Renal cortical epithelial cell (primary cell): ENCODE results near the gene AP5S1. TPM values are rescaled to one million over a fixed set of nuclear protein-coding genes. Genes with fewer than 3 reads are reported as not detected.
"Not testable (repeated sequence)": the region's sequence is repeated elsewhere in the genome, so short reads cannot be mapped to it uniquely, and the experiment has no call there.

Experiments used
- DNase-seq: peaks from one replicate; pipeline ENCODE4 v3.0.0-alpha.2; 2011; ENCODE audit warnings: low read depth
- total RNA-seq: library from RNA; depleted of rRNA; stranded (reverse); fragments of >200 nt; gene quantifications from 2 replicates; pipeline ENCODE4 v1.2.3, GENCODE V29; 2014

Gene AP5S1
- total RNA-seq, 1 donor from 2014 or later, result 21.1 TPM

DNA sequence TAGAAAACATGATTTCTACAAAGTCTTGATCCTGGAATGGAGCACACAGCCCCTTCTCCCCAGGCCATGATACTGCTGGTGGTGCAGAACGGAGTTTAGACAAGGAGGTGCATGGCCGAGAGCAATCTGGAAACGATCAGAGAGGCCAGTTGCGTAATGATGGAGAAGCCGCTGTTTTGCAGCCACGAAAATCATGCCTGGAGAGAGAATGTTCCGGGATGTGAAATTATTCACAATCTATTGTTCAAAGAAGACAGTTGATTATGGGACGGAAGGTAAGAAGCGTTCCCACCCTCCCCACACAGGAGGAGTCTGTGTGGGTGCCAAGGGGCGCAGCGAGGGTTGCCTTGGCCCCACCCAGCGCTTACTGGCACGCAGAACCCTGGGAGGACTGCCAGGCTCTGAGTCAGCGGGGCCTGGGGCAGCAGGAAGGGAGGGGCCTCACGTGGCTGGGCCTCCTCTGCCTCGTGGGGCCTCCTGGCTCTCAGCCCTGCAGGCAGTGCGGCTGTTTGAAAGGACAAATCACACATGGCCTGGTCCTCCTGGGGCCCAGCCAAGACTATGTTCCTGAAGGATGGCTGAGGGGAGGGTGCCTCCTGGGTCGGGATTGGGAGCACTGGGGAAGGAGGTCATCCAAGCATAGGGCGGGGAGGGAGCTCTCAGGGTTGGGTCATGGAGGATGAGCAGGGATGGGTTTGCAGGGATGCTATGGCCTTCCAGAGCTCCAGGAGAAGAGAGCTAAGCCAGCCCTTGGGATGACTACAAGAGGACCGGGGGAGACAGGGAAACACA lies 8.7 kb upstream of the AP5S1 start:
- DNase-seq, result peak; percentile 96

DNA sequence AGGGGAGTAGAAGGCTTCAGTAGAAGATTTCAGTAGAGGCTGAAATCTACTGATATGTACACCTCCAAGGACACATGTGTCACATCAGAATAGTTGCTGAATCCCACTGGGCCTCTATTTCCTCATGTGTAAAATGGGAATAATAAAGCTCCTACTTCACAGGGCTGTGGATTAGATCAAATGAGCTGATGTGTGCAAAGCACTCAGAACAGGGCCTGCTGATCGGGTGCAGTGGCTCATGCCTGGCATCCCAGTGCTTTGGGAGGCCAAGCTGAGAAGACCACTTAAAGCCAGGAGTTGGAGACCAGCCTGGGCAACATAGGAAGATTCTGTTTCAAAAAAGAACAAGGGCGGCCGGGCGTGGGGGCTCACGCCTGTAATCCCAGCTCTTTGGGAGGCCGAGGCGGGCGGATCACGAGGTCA lies 8.1 kb upstream of the AP5S1 start:
- DNase-seq, result no peak

DNA sequence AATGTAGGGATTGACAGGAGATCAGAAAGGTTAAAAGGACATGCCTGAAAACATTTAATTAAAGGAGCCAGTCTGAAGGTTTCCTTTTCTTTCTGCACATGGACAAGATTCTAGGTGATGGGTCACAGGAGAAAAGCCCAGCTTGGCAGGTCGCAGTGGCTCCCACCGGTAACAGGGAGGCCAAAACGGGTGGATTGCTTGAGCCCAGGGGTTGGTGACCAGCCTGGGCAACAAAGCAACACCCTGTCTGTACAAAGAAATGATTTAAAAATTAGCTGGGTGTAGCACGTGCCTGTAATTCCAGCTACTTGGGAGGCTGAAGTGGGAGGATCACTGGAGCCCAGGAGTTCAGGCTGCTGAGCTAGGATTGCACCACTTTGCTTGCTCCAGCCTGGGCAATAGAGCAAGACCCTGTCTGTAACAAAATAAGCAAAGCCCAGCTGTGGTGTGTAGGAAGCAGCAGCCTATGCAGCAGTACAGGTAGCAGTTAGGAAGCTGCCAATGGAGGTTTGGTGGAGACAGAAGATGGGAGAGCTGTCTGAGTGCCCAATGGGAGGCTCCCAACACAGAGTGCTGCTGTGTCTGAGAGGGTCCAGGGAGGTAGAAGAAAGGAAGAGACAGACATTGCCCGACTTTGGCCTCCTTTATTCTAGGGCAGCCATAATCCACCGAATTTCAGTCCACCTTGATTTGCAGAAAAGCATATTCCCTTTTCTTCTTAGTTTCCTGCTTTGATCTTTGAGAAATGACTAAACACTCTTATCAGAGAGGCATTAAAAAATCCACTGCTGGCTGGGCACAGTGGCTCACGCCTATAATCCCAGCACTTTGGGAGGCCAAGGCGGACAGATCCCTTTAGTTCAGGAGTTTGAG lies 7.1 kb upstream of the AP5S1 start:
- DNase-seq, result no peak

DNA sequence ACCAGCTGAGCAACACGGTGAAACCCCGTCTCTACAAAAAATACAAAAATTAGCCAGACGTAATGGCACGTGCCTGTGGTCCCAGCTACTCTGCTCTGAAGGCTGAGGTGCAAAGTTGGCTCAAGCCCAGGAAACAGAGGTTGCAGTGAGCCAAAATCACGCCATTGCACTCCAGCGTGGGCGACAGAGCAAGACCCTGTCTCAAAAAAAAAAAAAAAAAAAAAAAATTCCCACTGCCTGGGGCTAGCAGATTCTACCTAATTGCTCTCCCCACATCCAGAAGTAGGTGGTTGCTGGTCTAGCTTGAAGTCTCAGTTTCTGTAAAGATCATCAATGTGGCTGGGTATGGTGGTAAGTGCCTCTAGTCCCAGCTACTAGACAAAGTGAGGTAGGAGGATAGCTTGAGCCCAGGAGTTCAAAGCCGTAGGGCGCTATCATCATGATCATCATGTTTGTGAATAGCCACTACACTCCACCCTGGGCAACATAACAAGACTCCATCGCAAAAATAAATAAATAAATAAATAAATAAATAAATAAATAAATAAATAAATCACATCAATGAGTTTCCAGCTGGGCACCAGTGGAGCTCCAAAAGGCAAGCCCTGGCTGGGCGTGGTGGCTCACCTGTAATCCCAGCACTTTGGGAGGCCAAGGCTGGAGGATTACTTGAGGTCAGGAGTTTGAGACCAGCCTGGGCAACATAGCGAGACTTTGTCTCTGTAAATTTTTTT lies 6.3 kb upstream of the AP5S1 start:
- DNase-seq, result no peak

DNA sequence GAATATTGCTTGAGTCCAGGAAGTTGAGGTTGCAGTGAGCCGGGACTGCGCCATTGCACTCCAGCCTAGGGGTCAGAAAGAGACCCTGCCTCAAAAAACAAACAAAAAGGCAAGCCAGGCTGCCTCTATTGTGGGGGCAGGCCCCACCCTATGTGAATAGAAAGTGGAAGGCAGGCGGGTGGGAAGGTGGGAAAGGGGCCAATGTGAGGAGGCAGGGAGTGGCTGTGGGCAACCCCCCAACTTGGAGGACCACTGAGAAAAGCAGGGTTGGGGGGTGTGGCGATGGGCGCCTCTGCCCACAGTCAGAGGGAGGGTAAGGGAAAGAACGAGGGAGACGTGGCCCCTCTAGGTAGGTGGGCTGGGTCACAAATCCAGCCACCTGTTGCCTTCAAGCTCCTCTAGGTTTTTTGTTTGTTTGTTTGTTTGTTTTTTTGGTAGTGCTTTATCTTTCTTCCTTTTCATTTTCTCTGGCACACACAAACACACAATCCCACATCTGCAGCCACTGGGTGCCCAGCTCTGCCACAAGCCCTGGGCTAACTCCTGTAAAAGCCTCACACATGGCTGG lies 5.3 kb upstream of the AP5S1 start:
- no peak for DNase-seq

DNA sequence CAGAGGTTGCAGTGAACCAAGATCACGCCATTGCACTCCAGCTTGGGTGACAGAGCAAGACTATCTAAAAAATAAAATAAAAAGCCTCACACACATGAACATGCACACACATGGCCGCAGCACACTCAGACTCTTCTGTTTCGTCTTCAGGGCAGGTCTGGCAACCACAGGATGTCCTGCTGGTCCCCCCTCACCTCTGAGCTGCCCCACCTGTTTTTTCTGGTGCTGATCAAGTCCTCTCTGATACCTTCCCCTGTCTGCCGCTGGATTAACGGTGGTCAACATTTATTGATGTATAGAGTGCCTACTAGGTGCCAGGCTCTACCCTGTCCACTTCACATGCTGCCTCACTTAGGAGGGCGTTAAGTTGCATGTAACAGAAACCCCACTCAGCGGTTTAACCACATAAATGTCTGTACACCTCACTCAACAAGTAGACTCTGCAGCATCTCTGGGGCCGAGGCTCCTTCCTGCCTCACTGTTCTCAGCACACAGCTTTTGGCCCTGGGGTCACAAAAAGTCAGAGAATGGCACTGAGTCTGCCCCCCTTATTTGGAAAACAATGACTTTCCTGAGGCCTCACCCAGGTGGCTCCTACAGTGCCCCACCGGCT lies 4.5 kb upstream of the AP5S1 start:
- DNase-seq, result no peak

DNA sequence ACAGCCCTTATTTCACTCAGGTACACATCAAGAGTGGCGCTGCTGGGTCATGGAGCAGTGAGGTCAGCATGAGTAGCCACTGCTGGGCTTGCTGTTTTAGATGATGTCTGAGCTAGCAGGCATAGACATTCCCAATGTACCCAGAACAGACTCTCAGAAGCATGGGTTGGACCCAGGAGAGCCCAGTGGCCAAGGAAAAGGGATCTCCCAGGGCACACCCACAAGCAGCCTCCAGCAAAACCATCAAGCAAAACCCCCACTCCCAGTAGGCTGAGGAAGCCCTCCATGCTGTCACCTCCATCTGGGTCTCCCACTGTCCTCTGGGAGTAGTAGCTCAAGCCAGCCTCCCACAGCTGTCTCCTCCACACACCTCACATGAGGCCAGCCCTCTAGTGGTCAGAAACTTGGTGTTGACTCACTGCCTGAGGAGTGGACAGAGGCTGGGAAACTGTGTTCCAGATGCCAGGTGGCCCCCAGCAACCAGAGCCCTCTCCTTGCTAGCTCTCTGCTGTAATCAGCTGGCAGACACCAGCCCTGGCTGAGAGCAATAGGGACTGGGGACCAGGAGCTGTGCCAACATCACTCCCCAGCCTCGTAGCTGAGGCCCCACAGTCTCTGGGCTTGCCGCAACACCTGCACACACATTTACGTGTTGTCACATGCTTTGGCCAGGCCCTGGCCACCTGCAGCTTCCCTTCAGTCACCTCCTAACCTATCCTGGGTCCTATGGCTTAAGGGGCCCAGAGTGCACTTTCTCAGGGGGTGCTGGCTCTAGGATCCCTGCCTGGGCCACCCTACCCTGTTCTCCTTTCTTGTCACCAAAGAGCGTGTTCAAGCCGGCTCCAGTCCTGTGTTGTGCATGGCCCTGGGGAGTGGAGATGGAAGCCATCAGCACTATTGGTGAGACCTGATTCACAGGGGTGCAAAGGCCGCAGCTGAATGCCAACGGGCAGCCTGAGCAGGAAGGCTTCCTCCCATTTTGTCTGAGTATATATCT lies 1.9 kb upstream of the AP5S1 start:
- peak; percentile 72 for DNase-seq

DNA sequence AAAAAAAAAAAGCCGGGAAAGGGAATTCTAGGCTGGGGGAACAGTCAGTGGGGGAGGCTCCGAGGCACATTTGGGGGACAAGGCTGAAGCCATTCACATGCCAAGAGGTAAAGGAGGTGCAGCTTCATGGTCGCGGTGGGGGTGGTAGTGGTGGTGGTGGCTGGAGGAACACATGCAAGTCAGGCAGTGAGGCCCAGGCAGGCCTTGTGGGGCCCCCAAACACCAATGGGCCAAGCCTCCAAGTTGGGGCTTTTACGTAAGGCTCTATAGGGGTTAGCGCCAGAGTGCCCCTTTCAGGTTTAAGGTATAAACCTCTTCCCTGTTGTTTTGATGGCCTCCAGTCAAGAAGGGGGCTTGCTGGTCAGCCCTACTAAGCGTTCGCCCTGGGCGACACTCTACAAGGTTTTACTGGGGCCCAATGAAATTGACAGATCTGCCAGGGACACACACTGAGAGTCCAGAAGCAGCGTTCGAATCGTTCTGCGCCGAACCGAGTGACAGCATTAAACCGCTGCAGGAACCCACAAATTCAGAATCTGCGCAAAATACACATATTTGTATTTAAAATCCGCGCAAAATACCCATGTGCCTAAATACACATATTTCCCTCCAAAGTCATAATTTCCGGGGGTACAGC lies 818 bp upstream of the AP5S1 start:
- no peak for DNase-seq

DNA sequence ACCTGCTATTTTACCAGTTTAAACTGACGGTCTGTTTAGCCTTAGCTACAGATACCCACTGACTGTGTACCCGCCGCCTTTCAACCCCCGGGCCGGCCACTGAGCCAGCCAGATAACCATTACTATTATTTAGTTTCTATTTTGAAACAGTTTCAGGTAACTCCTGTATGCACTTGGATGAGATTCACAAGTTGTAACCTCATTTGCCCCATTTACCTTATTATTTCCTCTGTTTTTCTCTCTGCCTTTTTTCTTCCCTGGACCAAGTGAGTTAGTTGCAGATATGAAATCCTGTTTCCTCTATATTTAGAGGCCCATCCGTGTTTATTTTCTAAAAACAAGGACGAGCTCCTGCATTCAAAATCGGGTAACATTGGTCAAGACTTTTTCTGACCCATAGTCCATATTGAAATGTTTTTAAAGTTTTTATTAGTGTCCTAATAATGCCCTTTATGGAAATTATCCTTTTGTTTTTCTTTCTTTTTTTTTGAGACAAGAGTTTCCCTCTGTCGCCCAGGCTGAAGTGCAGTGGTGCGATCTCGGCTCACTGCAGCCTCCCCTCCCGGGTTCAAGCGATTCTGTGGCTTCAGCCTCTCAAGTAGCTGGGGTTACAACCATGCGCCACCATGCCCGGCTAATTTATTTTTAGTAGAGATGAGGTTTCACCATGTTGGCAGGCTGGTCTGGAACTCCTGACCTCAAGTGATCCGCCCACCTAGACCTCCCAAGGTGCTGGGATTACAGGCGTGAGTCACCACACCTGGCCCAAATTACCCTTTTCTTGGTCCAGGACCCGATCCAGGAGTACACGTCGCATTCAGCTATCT lies 767 bp downstream of the AP5S1 start:
- no peak for DNase-seq

DNA sequence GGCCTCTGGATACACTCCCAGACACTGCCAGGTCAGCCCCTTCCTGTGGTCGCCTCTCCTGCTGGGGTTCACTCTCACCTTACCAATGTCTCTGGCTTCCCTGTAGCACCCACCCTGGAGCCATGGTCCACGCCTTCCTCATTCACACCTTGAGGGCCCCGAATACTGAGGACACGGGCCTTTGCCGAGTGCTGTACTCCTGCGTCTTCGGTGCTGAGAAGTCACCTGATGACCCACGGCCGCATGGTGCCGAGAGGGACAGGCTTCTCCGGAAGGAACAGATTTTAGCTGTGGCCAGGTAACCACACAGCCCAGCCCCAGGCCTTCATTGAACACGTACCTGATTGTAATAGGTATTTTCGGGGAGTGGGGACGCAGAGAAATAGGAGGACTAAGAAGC lies 1.6 kb downstream of the AP5S1 start:
- DNase-seq, result no peak

DNA sequence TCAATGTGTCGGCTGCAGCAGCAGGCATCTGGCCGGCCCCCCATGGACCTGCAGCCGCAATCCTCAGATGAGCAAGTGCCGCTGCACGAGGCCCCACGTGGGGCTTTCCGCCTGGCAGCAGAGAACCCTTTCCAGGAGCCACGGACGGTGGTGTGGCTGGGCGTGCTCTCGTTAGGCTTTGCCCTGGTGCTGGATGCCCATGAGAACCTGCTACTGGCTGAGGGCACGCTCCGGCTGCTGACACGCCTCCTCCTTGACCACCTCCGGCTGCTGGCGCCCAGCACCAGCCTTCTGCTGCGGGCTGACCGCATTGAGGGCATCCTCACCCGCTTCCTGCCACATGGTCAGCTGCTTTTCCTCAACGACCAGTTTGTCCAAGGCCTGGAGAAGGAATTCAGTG lies 3.5 kb downstream of the AP5S1 start:
- DNase-seq, result no peak

DNA sequence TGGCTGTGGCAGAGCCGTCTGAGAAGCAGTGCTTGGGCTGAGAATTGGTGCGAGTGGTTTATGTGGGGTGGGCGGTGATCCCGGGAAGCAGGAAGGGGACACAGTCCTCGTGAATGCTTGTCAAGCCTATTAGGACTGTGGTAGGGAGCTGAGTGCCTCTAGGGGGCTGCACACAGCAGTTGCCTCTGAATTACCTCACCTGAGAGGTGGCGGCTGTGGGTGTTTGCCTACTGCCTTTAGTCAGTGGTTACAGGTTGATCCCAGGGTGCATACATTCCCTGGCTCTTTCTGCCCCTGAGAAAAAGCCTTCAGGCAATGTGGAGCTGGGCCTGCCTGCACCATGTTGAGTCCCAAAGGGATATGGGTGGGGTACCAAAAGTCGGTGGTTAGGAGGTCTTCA lies 5.2 kb downstream of the AP5S1 start:
- no peak for DNase-seq

DNA sequence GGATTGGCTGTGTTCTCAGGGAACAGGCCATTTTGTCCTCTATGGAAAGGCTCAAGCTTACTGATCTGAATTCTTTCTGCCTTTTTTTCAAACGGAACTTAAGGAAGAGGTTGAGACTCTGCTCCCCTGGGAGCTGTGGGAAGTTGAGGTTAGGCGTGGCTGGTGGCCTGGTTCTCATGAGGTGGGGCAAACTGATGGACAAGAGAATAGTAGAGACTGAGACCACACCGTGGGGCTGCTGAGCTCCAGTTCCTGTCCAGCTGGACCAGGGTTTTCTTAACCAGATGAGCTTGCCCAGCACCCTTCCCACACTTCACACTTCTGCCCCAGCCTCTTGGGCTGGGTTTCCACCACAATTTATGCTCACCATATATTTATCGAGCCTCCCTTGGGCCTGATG lies 6.1 kb downstream of the AP5S1 start:
- DNase-seq, result no peak

DNA sequence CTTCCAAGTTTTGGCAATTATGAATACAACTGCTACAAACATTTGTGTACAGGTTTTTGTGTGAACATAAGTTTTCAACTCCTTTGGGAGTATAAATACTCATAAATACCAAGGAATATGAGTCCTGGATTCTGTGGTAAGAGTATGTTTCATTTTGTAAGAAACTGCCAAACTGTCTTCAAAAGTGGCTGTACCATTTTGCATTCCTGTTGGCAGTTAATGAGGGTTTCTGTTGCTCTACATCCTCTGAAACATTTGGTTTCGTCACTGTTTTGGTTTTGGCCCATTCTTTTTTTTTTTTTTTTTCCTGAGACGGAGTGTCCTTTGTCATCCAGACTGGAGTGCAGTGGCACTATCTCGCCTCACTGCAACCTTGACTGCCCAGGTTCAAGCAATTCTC lies 8.5 kb downstream of the AP5S1 start:
- no peak for DNase-seq

DNA sequence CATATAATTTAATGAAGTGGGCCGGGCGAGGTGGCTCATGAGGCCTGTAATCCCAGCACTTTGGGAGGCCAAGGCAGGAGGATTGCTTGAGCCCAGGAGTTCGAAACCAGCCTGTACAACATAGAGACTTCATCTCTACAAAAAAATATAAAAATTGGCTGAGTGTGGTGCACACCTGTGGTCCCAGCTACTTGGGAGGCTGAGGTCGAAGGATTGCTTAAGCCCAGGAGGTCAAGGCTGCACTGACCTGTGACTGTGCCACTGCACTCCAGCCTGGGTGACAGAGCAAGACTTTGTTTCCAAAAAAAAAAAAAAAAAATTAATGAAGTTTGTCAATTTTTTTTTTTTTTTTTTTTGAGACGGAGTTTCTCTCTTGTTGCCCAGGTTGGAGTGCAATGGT lies 9.5 kb downstream of the AP5S1 start:
- not testable (repeated sequence) for DNase-seq

DNA sequence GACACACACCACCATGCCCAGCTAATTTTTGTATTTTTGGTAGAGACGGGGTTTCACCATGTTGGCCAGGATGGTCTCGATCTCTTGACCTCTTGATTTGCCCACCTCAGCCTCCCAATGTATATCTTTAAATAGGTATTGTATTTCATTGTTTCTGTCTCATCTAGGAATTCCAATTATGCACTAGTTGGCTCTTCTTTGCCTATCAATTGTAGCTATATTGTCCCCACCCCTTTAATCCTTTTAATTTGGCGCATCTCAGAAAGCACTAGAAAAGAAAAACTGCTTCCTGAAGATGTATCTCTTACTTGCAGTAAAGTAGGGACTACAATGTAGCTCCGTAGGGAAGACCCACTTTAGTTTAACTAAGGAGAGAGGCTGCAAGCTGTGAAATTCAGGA lies 15.8 kb downstream of the AP5S1 start:
- no peak for DNase-seq

DNA sequence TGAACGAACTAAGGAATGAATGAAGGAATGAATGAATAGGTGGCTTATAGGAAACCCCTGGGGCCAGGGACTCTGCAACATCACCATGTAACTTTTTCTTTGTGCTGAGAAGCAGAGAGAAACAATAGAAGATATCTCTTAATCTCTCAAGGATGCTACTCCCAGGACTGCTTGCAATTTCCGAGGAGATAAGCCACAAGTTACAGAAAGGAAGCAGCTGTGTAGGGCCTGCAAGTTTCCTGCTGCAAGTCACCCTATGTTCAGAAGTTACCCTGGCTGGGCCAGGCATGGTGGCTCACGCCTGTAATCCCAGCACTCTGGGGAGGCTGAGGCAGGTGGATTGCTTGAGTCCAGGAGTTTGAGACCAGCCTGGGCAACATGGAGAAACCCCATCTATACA lies 19.0 kb downstream of the AP5S1 start:
- no peak for DNase-seq

DNA sequence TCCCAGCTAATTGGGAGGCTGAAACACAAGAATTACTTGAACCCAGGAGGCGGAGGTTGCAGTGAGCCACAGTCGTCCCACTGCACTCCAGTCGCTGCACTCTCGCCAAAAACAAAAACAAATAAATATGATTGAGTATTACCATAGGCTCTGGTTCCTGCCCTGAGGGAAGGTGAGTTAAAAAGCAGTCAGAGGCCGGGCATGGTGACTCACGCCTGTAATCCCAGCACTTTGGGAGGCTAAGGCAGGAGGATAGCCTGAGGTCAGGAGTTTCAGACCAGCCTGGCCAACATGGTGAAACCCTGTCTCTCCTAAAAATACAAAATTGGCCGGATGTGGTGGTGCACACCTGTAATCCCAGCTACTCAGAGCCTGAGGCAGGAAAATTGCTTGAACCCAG lies 19.9 kb downstream of the AP5S1 start:
- DNase-seq, result not testable (repeated sequence)

DNA sequence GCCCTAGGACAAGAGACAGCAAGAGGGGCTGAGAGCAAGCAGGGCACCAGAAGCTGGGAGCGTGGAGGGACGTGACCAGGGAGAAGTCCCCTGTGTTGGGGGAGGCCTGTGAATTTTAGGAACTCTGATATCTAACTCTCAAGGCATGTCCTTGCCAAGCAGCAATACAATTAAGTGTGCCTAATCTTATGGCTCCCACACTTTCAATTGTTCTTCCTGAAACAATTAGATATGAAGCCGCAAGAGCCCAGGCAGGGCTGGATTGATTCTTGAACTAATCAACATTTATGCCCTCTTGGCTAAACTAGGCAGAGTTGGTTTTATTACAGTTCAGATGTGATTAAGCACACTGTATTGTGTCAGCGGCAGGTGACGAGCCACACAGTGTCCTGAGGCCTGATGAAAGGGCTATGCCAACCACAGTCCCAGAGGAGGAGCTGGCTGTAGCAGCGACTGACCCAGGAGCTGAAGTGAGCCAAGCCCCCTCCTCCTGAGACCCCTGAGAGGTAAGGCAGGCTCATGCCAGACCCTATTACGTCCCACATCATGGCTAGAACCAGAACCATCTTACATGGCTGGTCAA lies 22.1 kb downstream of the AP5S1 start:
- DNase-seq, result no peak
